KMS-11 (cell line): ENCODE data around the gene RABAC1.

Source experiments
- H2AFZ ChIP-seq: fragments of 200-600 bp; sonication (generic); 2 replicates; pipeline ENCODE4 v1.6.1; 2016; ENCODE audit warnings: antibody characterized with exemption, mixed run types, low read depth
- H3K27ac ChIP-seq: fragments of 200-600 bp; sonication (generic); 2 replicates; pipeline ENCODE4 v1.6.1; 2016; ENCODE audit warnings: mild to moderate bottlenecking, mixed run types
- H3K27me3 ChIP-seq: fragments of 200-600 bp; sonication (generic); 2 replicates; pipeline ENCODE4 v1.6.1; 2017; ENCODE audit warnings: mild to moderate bottlenecking, low read depth, mixed run types, moderate library complexity; ENCODE audit not compliant: insufficient read depth
- H3K36me3 ChIP-seq: fragments of 200-600 bp; sonication (generic); 2 replicates; pipeline ENCODE4 v1.6.1; 2017; ENCODE audit warnings: mild to moderate bottlenecking, mixed run types; ENCODE audit not compliant: insufficient read depth
- H3K4me1 ChIP-seq: fragments of 200-600 bp; sonication (generic); 2 replicates; pipeline ENCODE4 v1.6.1; 2016; ENCODE audit warnings: mild to moderate bottlenecking, low read depth, mixed run types; ENCODE audit not compliant: poor library complexity, severe bottlenecking
- H3K4me2 ChIP-seq: fragments of 200-600 bp; sonication (generic); 2 replicates; pipeline ENCODE4 v1.7.0; 2016; ENCODE audit warnings: mild to moderate bottlenecking, mixed run types
- H3K4me3 ChIP-seq: fragments of 200-600 bp; sonication (generic); IDR thresholded peaks from 2 replicates; pipeline ENCODE4 v1.6.1; 2017; ENCODE audit warnings: low read depth, low read length, mixed read lengths; ENCODE audit not compliant: insufficient read depth
- H3K79me2 ChIP-seq: fragments of 200-600 bp; sonication (generic); 2 replicates; pipeline ENCODE4 v1.6.1; 2016; ENCODE audit warnings: low read depth, mixed run types; ENCODE audit not compliant: insufficient read depth
- H3K9ac ChIP-seq: fragments of 200-600 bp; sonication (generic); 2 replicates; pipeline ENCODE4 v1.6.1; 2016; ENCODE audit warnings: mild to moderate bottlenecking, mixed run types
- H4K20me1 ChIP-seq: fragments of 200-600 bp; sonication (generic); 2 replicates; pipeline ENCODE4 v1.6.1; 2016; ENCODE audit warnings: mild to moderate bottlenecking, mixed run types; ENCODE audit not compliant: insufficient read depth
- TF ChIP-seq, protein P1 (sequence below): fragments of 200-600 bp; sonication (generic); conservative IDR thresholded peaks from 2 replicates; pipeline ENCODE4 v1.6.1; 2017; ENCODE audit warnings: low read depth, mild to moderate bottlenecking, antibody characterized with exemption, low read length, moderate library complexity, mixed read lengths

Gene RABAC1

DNA sequence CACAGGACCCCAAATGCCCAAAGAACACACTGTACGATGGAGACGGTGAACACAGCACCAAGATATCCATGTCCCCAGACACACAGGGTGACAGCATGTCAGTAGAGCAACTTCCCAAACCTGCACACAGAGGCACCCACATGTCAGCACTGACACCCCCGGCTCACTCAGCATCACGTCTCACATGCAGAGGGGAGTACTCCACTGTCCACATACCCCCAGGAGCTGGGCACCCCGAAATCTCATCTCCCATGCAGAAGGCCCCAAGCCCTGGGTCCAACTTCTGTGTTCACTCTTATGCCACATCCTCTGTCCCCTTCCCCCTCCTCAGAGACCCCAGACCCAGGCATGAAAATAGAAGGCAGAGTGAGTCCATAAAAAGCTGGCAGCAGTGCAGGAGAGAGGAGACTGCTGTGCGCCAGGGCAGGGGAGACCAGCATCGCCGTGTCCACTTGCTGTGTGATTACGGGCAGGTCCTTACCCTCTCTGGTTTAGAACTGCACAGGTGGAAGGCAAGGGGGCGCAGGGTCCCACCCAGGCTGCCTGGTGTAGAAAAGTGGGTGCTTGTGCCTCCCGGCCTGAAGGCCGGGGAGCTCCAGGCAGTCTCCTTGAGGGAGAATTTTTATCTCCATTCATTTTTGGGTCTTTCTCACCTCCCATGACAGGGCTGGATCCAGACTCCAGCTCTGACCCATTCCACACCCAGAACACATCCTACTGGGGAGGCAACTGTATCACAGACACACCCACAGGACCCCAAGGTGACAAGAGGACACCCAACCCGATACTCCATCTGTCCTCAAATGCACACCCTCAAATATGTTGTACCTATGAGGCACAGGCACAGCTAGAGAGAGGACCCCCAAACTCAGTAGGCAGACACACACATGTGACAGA lies 47.9 kb downstream of the RABAC1 start:
- TF ChIP-seq, protein P1, sequence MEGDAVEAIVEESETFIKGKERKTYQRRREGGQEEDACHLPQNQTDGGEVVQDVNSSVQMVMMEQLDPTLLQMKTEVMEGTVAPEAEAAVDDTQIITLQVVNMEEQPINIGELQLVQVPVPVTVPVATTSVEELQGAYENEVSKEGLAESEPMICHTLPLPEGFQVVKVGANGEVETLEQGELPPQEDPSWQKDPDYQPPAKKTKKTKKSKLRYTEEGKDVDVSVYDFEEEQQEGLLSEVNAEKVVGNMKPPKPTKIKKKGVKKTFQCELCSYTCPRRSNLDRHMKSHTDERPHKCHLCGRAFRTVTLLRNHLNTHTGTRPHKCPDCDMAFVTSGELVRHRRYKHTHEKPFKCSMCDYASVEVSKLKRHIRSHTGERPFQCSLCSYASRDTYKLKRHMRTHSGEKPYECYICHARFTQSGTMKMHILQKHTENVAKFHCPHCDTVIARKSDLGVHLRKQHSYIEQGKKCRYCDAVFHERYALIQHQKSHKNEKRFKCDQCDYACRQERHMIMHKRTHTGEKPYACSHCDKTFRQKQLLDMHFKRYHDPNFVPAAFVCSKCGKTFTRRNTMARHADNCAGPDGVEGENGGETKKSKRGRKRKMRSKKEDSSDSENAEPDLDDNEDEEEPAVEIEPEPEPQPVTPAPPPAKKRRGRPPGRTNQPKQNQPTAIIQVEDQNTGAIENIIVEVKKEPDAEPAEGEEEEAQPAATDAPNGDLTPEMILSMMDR = no peak
- peaks cover 40% of the 10 kb centered on the region for H3K27me3 ChIP-seq
- no peak overlapping the region for H3K4me2 ChIP-seq
- H3K79me2 ChIP-seq = no peaks in the 10 kb centered on the region
- H3K4me1 ChIP-seq = no peaks in the 10 kb centered on the region
- no peak overlapping the region for H3K27ac ChIP-seq
- H4K20me1 ChIP-seq = no peaks in the 10 kb centered on the region
- H2AFZ ChIP-seq = no peak overlapping the region
- H3K4me3 ChIP-seq = no peak overlapping the region
- no peaks in the 10 kb centered on the region for H3K36me3 ChIP-seq
- H3K9ac ChIP-seq = no peak overlapping the region

DNA sequence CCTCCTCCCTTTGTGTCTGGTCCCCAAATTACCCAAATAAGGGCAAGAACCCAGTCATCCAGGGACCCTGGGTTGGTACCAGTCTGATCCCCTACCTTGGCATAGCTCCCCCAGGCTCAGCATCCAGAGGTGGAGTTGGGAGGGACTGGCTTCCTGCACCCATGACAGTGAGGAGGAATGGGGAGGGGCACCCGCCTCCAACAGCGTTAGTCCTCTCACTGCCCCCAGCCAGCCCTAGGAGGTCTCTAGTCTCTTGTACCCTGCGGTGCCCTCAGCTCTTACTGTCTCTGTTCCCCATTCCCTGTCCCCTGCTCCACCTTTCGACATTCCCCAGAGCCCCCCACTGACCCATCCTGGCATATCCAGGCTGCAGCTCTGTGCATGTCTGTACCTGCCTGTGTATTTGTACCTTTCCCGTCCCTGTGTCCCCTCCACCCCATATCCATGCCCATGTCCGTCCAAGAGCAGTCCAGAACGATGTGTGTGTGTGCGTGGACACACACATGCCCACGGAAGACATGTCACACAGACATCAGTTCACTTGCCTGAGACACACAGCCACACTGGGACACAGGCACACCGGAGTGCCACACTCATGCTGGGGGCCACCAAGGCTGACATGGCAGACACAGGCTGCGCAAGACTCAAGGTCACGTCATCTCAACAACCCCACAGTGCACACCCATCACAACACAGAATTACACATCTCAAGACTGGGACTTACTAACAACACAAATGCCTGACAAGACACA lies 48.7 kb downstream of the RABAC1 start:
- TF ChIP-seq, protein P1 = no peak

DNA sequence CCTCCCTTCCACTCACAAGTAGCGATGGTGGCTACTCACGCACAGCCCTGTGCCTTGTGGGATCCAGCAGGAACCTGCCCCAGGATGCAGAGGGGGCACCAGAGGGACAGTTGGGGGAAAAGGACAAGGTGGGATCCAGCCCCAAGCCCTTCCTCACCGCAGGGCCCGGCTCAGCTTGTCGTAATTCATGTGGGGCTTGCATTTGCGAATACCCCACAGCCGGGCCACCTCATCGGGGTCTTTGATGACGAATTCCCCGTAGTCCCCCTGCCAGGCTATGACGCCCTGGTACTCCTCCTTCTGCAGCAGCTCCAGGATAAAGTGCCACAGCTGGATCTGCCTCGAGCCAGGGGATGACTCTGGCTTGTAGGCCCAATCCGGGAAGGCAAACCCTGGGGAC lies 49.4 kb downstream of the RABAC1 start:
- Histone ChIP-seq H3K79me2 (no peaks in the 10 kb centered on the region), H3K36me3 (no peaks in the 10 kb centered on the region), H3K4me3 (no peak overlapping the region), H3K27ac (no peak overlapping the region), H2AFZ (no peak overlapping the region), H4K20me1 (no peaks in the 10 kb centered on the region), H3K27me3 (peaks cover 31% of the 10 kb centered on the region), H3K9ac (no peak overlapping the region), H3K4me2 (no peak overlapping the region), H3K4me1 (no peaks in the 10 kb centered on the region)
- TF ChIP-seq, protein P1 = no peak

More for the DNA sequence above, 48.7 kb downstream of the RABAC1 start:
- H4K20me1 ChIP-seq = no peaks in the 10 kb centered on the region
- no peak overlapping the region for H3K4me2 ChIP-seq
- H3K27me3 ChIP-seq = peaks cover 34% of the 10 kb centered on the region
- no peaks in the 10 kb centered on the region for H3K36me3 ChIP-seq
- no peak overlapping the region for H3K9ac ChIP-seq
- no peak overlapping the region for H2AFZ ChIP-seq
- no peaks in the 10 kb centered on the region for H3K79me2 ChIP-seq
- H3K27ac ChIP-seq = no peak overlapping the region
- H3K4me3 ChIP-seq = no peak overlapping the region
- H3K4me1 ChIP-seq = no peaks in the 10 kb centered on the region

DNA sequence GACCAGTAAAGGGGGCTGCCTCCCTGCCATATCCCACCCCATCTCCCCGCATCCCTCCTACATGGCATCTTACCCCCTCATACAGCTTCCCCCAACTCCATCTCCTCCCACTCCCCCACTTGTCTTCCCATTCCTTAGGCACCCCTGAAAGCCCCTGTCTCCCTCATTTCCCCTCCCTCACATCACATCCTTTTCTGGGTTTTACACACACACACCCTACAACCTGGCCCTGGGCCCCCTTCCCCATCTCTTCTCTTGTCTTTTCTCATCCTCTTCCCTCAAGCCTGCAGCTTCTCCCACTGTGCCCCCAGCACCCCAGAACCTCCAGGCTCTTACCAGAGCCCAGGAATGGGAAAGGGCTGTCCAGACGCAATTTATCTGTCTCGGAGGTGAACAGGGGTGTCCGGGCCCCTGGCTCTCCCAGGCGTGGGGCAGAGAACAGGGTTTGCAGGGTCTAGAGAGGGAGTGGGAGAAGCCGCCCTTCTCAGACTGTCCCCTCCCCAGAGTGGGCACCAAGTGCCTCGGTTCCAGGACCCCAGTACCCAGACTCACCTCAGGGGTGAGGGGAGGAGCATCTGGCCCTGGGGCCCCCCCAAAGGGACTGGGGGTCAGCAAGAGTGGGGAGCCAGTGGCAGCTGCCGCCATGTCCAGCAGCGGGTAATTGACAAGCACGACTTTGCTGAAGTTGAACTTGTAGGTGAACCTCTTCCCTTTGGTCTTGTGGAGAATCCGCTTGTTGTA lies 50.2 kb downstream of the RABAC1 start:
- Histone ChIP-seq H3K4me1 (no peaks in the 10 kb centered on the region), H3K36me3 (no peaks in the 10 kb centered on the region), H3K4me3 (no peak overlapping the region), H3K79me2 (no peaks in the 10 kb centered on the region), H3K9ac (no peak overlapping the region), H3K4me2 (no peak overlapping the region), H3K27ac (no peak overlapping the region), H2AFZ (no peak overlapping the region), H3K27me3 (peaks cover 26% of the 10 kb centered on the region), H4K20me1 (no peaks in the 10 kb centered on the region)
- TF ChIP-seq, protein P1 = no peak
